ENCODE results near the gene CABLES1.

- no peak for TF ChIP-seq CTCF (IDR thresholded peaks at IDR 0.05; ENCODE audit: borderline replicate concordance, extremely low read depth, low read length, poor library complexity, severe bottlenecking)
- TF ChIP-seq EZH2 (IDR thresholded peaks at IDR 0.05; ENCODE audit: borderline replicate concordance, low read depth, low read length, severe bottlenecking), result no peak
Observed at GRCh38 chr18:23200756-23201155, 65.5 kb downstream of the CABLES1 start.
